NCI-H345 treated with DMSO at 0.1 percent for 48 hours (cell line): ENCODE data around the gene RAPH1.

Source experiments
- DNase-seq: peaks from one replicate; lab custom pipeline; 2025; ENCODE audit not compliant: unreplicated experiment; lab: John Stamatoyannopoulos, UW

RAPH1 gene

DNA sequence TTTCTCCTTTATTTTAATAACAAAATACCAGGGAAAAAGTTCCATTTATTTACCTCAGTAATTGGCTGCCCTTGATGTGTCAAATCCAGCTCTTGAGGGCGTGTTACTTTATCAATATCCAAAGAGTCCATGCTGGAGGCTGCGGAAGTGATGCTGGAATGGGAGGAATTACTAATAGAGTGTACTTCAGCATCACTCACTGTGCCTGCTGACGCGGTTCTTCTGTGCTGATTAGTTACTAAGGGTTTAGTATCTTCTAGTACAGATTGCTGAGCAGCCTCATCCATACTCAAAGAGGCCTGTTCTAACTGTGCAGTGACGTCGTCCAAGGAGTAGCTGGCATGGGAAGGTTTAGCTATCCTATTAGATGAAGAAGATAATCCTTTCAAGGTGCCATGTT is 45.6 kb downstream of the RAPH1 start:
- DNase-seq = no peak

DNA sequence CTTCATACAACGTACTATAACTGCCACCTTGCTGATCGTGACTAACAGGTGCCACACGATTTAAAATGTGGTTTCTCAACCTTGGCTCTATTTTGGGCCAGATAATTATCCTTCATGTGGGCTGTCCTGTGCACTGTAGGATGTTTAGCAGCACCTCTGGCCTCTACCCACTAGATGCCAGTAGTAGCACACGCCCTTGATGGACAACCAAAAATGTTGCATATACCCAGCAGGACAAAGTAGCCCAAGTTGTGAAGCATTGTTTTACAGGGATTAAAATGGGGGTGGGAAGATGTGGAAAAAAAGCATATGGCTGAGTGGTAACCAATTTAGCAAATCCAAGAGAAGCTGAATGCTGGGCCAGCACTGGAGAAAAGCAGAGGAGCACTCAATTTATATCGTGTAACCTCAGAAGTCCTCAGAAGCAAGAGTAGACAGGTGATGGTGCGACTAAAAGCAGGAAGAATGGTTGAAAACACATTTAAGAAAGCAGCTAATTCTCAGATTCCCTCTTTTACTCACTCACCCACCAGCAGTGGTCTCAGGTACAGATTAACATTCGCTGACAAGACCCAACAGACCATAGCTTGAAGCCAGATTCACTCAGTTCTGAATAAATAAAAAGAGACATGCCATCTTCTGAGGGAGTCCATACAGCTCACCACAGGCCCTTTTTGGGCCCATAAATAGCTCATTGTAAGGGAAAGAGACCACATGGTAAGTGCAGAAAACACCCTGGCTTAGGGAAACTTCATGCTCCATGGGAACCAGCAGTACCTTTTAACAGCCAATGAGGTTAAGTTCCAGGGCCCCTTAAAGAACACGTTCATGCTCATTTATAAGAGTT is 50.6 kb downstream of the RAPH1 start:
- DNase-seq = no peak

- DNase-seq = no peak
Observed at GRCh38 chr2:203480623-203481022, 54.5 kb downstream of the RAPH1 start.

DNA sequence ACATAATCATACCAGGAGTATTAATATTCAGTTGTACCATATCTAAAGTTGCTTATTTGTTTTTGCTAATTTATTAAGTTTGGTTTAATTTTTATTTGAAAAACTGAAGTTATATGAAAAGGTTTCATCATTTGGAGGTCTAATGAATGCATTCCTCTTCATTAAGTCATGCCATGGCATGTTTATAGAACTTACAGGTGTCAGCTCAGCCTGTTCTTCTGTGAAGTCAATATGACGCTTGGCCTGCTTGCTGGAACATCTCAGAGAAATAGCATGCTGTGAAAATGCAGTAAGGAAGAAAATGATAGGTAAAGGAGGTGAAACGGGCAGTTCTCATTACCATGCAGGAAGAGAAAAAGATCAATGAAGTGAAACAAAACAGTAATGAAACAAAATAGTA is 58.2 kb downstream of the RAPH1 start:
- no peak for DNase-seq

- DNase-seq = no peak
Observed at GRCh38 chr2:203471323-203471722, 63.8 kb downstream of the RAPH1 start.

DNA sequence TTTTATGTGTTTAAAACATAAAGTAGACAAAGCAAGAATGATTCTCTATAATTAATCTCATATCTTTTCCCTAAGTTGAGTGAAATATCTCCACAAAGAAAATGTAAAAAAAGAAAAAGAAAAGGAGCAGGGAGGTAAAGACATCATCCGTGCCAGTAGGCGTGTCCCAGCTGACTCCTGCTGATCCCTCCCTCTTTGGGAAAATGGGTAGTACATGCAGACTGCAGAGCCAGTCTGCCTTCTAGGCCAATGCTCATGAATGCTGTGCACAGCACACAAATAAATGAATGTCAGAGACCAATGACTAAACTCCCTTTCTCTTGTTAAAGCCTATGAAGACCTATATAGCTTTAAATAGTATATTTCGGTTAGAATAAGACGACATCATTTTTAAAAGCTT is 64.7 kb downstream of the RAPH1 start:
- DNase-seq = no peak

GRCh38 chr2:203469546-203469945 is 65.6 kb downstream of the RAPH1 start:
- DNase-seq = no peak

DNA sequence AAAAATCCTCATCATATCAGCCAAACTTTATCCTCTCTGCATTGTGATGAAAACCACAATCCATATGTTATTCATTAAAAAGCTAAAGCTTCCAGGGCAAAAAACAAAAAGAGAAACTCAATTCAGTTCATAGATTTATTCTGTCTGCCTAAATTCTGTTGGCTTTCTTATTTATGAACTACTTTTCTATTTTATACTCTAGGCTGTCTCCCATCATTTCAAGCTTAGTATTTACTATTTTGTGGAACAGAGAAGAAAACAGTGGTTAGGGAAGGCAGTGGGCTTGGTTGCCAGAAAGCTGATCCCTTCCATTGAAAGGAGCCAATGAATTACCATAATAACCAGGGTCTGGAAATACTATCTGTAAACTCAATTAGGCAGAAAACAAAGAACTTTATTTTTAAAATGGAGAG is 71.8 kb downstream of the RAPH1 start:
- no peak for DNase-seq

- no peak for DNase-seq
Observed at GRCh38 chr2:203462308-203462707, 72.8 kb downstream of the RAPH1 start.

- DNase-seq = no peak
Observed at GRCh38 chr2:203461746-203462145, 73.4 kb downstream of the RAPH1 start.

- no peak for DNase-seq
Observed at GRCh38 chr2:203455209-203455608, 79.9 kb downstream of the RAPH1 start.

DNA sequence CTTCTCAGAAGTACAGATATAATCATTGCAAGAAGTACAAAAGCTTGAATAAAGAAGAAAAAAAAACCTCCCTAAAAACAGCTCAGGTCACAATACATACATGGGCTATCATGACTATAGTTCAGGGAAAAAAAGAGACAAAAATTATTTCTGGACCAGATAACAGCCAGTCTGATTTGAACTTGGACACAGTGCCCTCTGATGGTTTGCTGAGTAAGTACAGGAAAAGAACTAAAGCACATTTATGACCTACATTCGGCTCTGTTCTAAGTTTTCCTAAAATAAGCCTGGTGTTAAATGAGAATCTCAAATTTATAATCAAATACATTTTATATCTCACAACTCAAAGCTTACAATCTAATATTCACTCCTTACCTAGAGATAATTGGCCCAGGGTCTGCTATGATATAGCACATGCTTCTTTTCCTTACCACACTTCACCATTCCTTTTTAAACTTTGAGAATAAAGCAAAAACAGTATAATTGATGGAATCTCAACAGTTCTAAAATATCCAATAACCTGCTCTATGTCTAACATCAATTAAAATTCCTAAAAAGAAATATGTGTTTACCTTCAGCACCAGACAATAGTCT is 81.1 kb downstream of the RAPH1 start:
- DNase-seq = peak; percentile 11

DNA sequence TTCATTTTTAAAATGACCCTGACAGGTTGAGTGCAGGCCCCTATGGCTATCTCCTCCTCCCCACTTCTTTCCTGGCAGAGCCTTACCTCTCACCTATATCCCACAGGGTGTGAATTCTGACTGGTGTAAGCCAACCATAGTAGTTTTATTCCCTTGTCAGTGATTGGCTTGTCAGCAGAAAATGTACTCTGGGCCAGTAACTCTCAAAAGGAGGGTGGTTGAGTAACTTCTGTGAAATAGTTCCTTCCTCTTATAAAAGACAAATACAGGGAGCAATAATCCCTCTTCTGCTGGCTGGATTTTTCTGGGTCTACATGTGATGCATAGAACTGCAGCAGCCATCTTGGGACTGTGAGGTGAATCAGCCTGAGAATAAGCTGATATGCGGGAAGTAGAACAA is 83.4 kb downstream of the RAPH1 start:
- no peak for DNase-seq

GRCh38 chr2:203451011-203451410 is 84.1 kb downstream of the RAPH1 start:
- DNase-seq = no peak

DNA sequence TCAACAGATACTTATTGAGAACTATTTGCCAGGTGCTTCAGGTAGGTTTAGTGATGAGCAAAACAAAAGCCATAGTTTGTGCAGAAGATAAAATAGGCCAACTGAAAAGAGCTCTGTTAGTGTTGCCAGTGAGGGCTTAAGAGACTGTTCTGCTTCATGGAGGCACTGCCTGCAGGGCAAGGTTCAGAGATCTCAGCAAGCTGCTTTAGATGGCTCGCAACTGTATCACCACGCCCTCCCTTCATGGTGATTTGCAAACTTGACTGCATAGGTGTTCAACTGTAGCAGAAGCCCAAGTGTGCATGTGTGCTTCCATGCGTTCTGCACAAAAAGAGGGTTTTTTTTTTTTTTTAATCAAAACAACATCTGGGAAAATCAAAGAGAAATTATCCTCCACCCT is 84.5 kb downstream of the RAPH1 start:
- no peak for DNase-seq

DNA sequence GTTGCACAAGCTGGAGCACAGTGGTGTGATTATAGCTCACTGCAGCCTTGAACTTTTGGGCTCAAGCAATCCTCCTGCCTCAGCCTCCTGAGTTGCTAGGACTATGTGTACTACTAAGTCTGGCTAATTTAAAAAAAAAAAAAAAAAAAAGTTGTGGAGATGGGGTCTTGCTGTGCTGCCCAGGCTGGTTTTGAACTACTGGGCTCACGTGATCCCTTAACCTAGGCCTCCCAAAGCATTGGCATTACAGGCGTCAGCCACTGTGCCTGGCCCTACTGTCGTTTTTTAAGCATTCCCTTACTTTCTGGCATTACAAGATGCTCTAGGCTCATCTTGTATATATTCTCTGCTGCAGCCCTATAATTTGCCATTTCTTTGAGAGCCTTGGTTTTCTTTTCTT is 88.3 kb downstream of the RAPH1 start:
- no peak for DNase-seq

DNA sequence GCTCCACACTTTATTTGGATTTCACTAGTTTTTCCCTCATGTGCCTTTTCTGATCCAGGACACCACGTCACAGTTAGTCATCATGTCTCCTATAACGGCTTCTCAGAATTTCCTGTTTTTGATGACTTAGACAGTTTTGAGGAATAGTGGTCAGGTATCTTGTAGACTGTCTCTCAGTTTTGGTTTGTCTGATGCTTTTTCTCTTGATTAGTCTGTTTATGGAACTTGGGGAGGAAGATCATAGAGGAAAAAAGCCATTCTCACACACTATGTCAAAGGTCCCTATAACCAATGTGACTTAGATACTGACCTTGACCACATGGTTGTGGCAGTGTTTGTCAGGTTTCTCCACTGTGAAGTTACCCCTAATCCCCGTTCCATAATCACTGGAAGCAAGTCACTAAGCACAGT is 89.0 kb downstream of the RAPH1 start:
- no peak for DNase-seq

DNA sequence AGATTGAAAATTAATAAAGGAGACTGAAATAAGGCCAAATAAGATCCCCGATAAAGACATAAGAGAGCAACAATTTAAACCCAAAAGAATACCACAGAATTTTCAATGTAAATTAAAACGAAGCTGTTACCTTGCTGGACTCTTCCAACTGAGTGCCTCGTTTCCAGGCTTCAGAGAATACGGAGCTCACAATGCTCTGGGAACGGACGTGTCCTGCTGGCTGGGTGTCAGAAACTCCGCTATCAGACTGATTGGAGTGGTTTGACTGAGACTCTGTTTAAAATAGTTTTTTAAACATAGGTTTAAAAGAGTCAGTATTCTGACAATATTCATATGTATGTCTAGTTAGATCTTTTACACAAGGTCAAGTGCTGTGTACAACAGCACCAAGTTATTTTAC is 90.4 kb downstream of the RAPH1 start:
- no peak for DNase-seq

DNA sequence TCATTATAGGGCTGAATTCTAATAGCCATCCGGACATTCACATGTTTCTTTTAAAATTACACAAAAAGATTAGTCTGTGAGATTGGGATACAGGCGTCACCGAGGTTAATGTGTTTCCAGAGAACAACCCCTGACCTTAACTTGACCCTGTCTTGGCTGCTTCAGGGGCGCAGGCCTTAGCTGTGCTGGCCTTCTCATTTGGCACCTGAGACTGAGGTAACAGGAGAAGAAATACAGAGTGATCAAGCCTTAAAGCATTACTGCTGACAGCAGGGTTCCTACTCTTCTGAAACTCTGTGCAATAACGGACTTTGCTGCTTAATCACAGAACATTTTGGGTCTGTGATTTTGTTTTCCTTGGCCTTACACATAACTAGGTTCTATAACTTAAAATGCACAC is 92.6 kb downstream of the RAPH1 start:
- no peak for DNase-seq

DNA sequence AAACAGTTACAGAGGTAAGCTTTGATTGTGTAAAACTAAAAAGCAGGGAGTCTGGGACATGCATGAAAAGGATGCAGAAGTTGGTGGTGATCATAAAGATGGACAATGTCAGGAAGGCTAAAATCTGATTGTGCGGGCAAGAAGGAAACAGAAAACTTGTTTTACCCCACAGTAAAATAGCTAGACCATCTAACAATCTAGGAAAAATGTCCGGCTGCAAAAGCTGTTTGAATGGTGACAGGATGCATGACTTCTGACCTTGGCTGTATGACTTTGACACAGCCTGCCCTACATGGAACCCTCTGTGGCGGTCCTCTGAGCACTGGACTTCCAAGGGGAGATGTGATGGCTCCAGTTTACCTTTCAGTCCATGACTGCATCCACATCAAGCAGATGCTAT is 93.6 kb downstream of the RAPH1 start:
- no peak for DNase-seq

DNA sequence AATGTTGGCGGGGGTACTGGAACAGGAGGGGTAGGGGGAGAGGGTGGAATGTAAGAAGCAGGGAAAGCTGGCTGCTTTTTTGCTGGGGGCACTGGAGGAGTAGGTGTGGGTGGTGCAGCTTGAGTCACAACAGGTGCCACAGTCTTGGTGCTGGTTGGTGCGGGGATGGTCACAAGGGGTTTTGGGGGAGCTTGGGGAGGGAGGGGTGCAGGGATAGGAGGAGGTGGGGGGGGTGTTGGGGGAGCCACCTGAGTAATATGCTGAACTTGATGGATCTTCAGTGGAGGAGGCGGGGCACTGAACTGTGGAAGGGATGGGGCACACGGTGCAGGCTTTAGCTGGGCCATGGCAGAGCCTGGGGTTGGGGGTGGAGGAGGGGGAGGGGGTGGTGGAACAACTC is 94.4 kb downstream of the RAPH1 start:
- no peak for DNase-seq

- DNase-seq = no peak
Observed at GRCh38 chr2:203438528-203438927, 96.6 kb downstream of the RAPH1 start.

DNA sequence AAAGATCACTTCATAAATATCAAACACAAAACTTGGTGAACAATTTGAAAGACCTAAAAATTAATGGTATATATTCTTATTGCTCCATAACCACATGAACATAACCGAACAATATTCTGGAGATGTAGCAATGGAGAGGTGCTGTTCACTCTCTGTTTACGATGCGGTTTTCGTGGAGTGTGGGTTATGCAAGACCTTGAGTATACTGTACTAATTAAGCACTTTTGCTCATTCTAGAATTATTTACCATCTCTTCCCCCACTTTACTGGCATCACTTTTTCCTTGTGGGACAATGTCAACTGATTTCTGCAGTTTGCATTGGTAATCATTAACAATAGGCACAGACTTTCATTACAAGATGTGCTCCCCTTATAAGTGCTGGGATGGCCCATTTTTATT is 97.6 kb downstream of the RAPH1 start:
- DNase-seq = no peak
